MM.1S (cell line): Measurements from ENCODE around the gene MCF2L2.

Experiments
- DNase-seq: peaks from one replicate; pipeline ENCODE4 v3.0.0-alpha.2; 2015
- H2AFZ ChIP-seq: fragments of 300-600 bp; sonication (generic); 2 replicates; pipeline ENCODE4 v1.6.0; 2016; ENCODE audit warnings: antibody characterized with exemption, low read length
- H3F3A ChIP-seq: fragments of 300-600 bp; sonication (generic); 2 replicates; pipeline ENCODE4 v1.6.1; 2016; ENCODE audit warnings: mild to moderate bottlenecking, antibody characterized with exemption, low read length, moderate library complexity, mixed read lengths; ENCODE audit not compliant: insufficient read depth
- H3K27ac ChIP-seq: fragments of 300-600 bp; sonication (generic); 2 replicates; pipeline ENCODE4 v1.5.1; 2016; ENCODE audit warnings: mild to moderate bottlenecking, low read length
- H3K27me3 ChIP-seq: fragments of 300-600 bp; sonication (generic); replicated peaks from 2 replicates; pipeline ENCODE4 v1.6.0; 2016; ENCODE audit warnings: low read length; ENCODE audit not compliant: insufficient read depth
- H3K36me3 ChIP-seq: fragments of 300-600 bp; sonication (generic); replicated peaks from 2 replicates; pipeline ENCODE4 v1.6.1; 2016; ENCODE audit warnings: mild to moderate bottlenecking, low read length, mixed read lengths; ENCODE audit not compliant: insufficient read depth
- H3K4me1 ChIP-seq: fragments of 300-600 bp; sonication (generic); 2 replicates; pipeline ENCODE4 v1.6.1; 2016; ENCODE audit warnings: low read length, mixed read lengths
- H3K4me2 ChIP-seq: fragments of 300-600 bp; sonication (generic); 2 replicates; pipeline ENCODE4 v1.6.0; 2016; ENCODE audit warnings: low read depth, low read length
- H3K4me3 ChIP-seq: fragments of 300-600 bp; sonication (generic); 2 replicates; pipeline ENCODE4 v1.5.1; 2016; ENCODE audit warnings: low read length, mixed read lengths
- H3K79me2 ChIP-seq: fragments of 300-600 bp; sonication (generic); 2 replicates; pipeline ENCODE4 v1.6.1; 2016; ENCODE audit warnings: mixed run types, low read length, mixed read lengths
- H3K9ac ChIP-seq: fragments of 300-600 bp; sonication (generic); 2 replicates; pipeline ENCODE4 v1.6.1; 2016; ENCODE audit warnings: low read length, mixed read lengths
- H3K9me2 ChIP-seq: fragments of 300-600 bp; sonication (generic); replicated peaks from 2 replicates; pipeline ENCODE4 v1.6.1; 2016; ENCODE audit warnings: mild to moderate bottlenecking, low read length, mixed read lengths; ENCODE audit not compliant: insufficient read depth
- H3K9me3 ChIP-seq: fragments of 300-600 bp; sonication (generic); replicated peaks from 2 replicates; pipeline ENCODE4 v1.6.1; 2016; ENCODE audit warnings: mild to moderate bottlenecking, low read length, mixed read lengths; ENCODE audit not compliant: insufficient read depth
- H4K20me1 ChIP-seq: fragments of 300-600 bp; sonication (generic); 2 replicates; pipeline ENCODE4 v1.6.1; 2016; ENCODE audit warnings: mild to moderate bottlenecking, low read length, moderate library complexity, mixed read lengths; ENCODE audit not compliant: insufficient read depth
- EZH2 ChIP-seq: fragments of 300-600 bp; sonication (generic); optimal IDR thresholded peaks from 2 replicates; pipeline ENCODE3; 2017; ENCODE audit warnings: low read depth, mild to moderate bottlenecking, antibody characterized with exemption, low read length, mixed read lengths
- EZH2phosphoT487 ChIP-seq: fragments of 300-600 bp; sonication (generic); IDR thresholded peaks from 2 replicates; pipeline ENCODE4 v1.6.1; 2018; ENCODE audit warnings: antibody characterized with exemption, low read length
- TF ChIP-seq, protein P1 (sequence below): fragments of 300-600 bp; sonication (generic); IDR thresholded peaks from 2 replicates; pipeline ENCODE4 v1.5.1; 2016; ENCODE audit warnings: antibody characterized with exemption, low read length, mixed read lengths

The MCF2L2 gene

GRCh38 chr3:183324083-183324482 lies 104.3 kb downstream of the MCF2L2 start:
- Histone ChIP-seq H3F3A (no peaks in the 10 kb centered on the region), H3K4me1 (peaks cover 9% of the 10 kb centered on the region; the same call in 1 of the 2 replicates), H3K9me2 (no peaks in the 10 kb centered on the region), H3K4me2 (no peak overlapping the region), H3K79me2 (no peaks in the 10 kb centered on the region), H3K27me3 (no peaks in the 10 kb centered on the region), H3K9me3 (no peaks in the 10 kb centered on the region), H3K27ac (no peak overlapping the region), H2AFZ (no peak overlapping the region), H3K36me3 (no peaks in the 10 kb centered on the region), H3K4me3 (no peak overlapping the region), H3K9ac (no peak overlapping the region), H4K20me1 (no peaks in the 10 kb centered on the region)
- TF ChIP-seq EZH2phosphoT487 (no peak), EZH2 (no peak)
- TF ChIP-seq, protein P1, sequence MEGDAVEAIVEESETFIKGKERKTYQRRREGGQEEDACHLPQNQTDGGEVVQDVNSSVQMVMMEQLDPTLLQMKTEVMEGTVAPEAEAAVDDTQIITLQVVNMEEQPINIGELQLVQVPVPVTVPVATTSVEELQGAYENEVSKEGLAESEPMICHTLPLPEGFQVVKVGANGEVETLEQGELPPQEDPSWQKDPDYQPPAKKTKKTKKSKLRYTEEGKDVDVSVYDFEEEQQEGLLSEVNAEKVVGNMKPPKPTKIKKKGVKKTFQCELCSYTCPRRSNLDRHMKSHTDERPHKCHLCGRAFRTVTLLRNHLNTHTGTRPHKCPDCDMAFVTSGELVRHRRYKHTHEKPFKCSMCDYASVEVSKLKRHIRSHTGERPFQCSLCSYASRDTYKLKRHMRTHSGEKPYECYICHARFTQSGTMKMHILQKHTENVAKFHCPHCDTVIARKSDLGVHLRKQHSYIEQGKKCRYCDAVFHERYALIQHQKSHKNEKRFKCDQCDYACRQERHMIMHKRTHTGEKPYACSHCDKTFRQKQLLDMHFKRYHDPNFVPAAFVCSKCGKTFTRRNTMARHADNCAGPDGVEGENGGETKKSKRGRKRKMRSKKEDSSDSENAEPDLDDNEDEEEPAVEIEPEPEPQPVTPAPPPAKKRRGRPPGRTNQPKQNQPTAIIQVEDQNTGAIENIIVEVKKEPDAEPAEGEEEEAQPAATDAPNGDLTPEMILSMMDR = no peak
- no peak for DNase-seq

GRCh38 chr3:183319371-183319770 lies 109.0 kb downstream of the MCF2L2 start:
- H4K20me1 ChIP-seq = no peaks in the 10 kb centered on the region
- no peak overlapping the region for H3K4me2 ChIP-seq
- no peak overlapping the region for H2AFZ ChIP-seq
- no peak overlapping the region for H3K9ac ChIP-seq
- peak; percentile 30 for DNase-seq
- no peak overlapping the region for H3K4me3 ChIP-seq
- no peaks in the 10 kb centered on the region for H3K27me3 ChIP-seq
- H3K9me2 ChIP-seq = no peaks in the 10 kb centered on the region
- no peaks in the 10 kb centered on the region for H3K9me3 ChIP-seq
- H3F3A ChIP-seq = no peaks in the 10 kb centered on the region
- no peak overlapping the region for H3K27ac ChIP-seq
- no peaks in the 10 kb centered on the region for H3K36me3 ChIP-seq
- 0 out of 2 replicates have a peak, but pooled peaks cover 6% of the 10 kb centered on the region for H3K4me1 ChIP-seq
- TF ChIP-seq EZH2phosphoT487 (no peak), EZH2 (no peak)
- TF ChIP-seq, protein P1 = no peak
- no peaks in the 10 kb centered on the region for H3K79me2 ChIP-seq

DNA sequence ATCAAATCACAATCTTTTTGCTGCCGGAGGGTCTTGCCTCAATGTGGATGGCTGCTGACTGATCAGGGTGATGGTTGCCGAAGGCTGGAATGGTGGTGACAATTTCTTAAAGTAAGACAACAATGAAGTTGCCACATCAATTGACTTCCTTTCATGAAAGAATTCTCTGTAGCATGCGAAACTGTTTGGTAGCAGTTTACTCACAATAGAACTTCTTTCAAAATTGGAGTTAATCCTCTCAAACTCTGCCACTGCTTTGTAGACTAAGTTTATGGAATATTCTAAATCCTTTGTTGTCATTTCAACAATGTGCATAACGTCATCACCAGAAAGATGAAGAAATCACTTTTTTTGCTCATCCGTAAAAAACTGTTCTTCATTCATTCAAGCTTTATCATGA lies 109.5 kb downstream of the MCF2L2 start:
- Histone ChIP-seq H3K9me2 (no peaks in the 10 kb centered on the region), H3K36me3 (no peaks in the 10 kb centered on the region), H3K27ac (no peak overlapping the region), H3K9ac (no peak overlapping the region), H3K9me3 (no peaks in the 10 kb centered on the region), H3K4me1 (0 out of 2 replicates have a peak, but pooled peaks cover 6% of the 10 kb centered on the region), H3K4me2 (no peak overlapping the region), H3K4me3 (no peak overlapping the region), H3K79me2 (no peaks in the 10 kb centered on the region), H3F3A (no peaks in the 10 kb centered on the region), H2AFZ (no peak overlapping the region), H4K20me1 (no peaks in the 10 kb centered on the region), H3K27me3 (no peaks in the 10 kb centered on the region)
- TF ChIP-seq EZH2phosphoT487 = no peak
- TF ChIP-seq EZH2 = no peak
- TF ChIP-seq, protein P1 = no peak
- DNase-seq = no peak
